HS-27A (cell line): ENCODE data around the gene CCBE1.

ENCODE experiments used
- DNase-seq: peaks from one replicate; pipeline ENCODE4 v3.0.0-alpha.2; 2012; ENCODE audit warnings: low read depth, missing footprints

The CCBE1 gene

DNA sequence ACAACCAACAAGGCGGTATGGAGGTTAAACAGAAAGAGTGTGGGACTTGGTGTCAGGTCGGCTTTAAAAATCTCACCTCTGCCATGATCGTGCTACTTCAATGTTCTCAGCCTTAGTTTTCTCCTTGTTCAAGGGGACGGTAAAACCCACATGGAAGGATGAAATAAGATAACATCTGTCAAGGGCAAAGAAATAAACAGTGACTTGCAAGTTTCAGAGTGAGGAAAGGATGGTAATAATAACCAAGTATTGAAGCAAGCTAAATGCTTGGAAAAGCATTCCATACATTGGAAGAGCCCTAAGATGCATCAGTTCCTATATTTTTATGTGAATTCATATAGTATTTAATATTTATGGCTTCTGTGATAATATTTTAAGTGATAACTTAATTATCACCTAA, 308.4 kb downstream of the CCBE1 start:
- no peak for DNase-seq

GRCh38 chr18:59387687-59388565, 309.3 kb downstream of the CCBE1 start:
- DNase-seq: no peak

DNA sequence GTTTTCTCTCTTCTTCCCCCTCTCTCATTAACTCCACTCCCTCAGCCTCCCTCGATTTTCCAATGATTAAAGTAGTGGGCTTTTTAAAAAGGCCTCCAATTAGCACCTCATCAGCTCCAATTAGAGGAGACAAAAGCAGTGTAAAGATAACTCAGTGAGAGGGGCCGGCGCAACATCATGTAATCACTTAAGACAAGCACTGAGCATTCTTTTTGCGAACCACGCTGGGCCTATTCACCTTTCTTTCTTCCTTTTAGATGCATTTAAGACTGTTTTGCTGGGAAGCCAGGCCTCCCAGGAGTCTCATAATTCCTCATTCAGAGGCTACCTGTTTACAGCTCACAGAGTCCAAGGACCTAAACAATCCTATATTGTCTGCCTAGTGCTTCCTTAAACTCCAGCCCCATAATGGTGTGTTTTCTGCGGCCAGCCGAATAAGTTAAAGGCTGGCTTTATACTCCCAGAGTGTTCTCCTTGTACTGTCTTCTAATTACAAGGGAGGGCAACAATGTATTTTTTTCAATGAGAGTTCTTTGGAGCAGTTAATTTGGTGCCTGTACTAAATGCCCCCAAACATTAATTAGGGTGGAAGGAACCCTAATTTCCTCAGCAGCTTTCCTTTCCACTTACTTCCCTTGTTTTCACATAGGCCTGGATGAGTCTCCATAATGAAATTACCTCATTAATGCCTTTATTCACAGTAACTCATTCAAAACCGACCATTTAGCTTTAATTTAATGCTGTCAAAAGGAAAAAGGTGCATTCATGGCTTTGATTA, 310.1 kb downstream of the CCBE1 start:
- DNase-seq: no peak

DNA sequence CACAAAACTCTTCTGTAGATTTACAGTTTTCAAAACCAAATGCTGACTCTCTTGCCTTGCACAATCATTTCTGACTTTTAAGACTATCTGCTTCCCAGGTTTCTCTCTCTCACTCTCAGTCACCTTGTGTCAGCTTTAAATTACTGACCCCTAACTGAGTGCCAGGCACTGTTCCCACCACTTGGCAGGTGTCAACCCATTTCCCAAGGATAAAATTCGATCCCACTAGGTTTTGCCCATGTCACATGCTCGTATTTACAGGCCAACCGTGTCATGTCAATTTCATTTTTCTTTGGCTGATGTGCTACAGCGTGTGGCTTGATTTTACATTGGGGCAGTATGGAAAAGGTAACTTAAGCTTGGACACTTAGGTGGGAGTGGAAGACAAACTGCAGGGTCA, 312.0 kb downstream of the CCBE1 start:
- no peak for DNase-seq

- DNase-seq: no peak
These were observed 313.4 kb downstream of the CCBE1 start for GRCh38 chr18:59383851-59384250.

- no peak for DNase-seq
These were observed 314.8 kb downstream of the CCBE1 start for GRCh38 chr18:59382383-59382782.

- DNase-seq: no peak
These were observed 315.3 kb downstream of the CCBE1 start for GRCh38 chr18:59381949-59382348.
